Naive thymus-derived CD8-positive, alpha-beta T cell (primary cell): ENCODE data around the gene ZEB1. TPM values are rescaled to one million over a fixed set of nuclear protein-coding genes. Genes with fewer than 3 reads are reported as not detected.

ENCODE experiments used
- ATAC-seq, 2 donors: fragments of 150-1000 bp; cut with Tn5 transposase in 1 of 2; sonication (Bioruptor Pico), chemical (Tn5 transposase) in 1 of 2; 1 replicate in 1 of 2; 2 replicates in 1 of 2; pipeline ENCODE4 v1.10.0; 2021; ENCODE audit warnings: mild to moderate bottlenecking in 2 of 2, moderate library complexity in 2 of 2
- POLR2A ChIA-PET: fragments of 350-600 bp; sonication (Branson Sonifier 250); formaldehyde crosslinking; loops from one replicate; lab custom pipeline; 2021; ENCODE audit warnings: antibody characterized with exemption; lab: Charles Lee
- DNase-seq, 10 donors: peaks; one replicate each; pipeline versions ENCODE4 v3.0.0 to v3.0.0-alpha.2; 2020 to 2022
- H3K27ac Mint-ChIP-seq, 10 donors: one replicate each; pipeline ENCODE4 v1.8.0; 2020 to 2022; ENCODE audit warnings: mild to moderate bottlenecking in 10 of 10, mixed read lengths in 10 of 10, moderate library complexity in 4 of 10, inconsistent platforms in 1 of 10
- H3K27me3 Mint-ChIP-seq, 5 donors: one replicate each; pipeline ENCODE4 v1.8.0; 2021 to 2022; ENCODE audit warnings: mixed read lengths in 5 of 5
- H3K36me3 Mint-ChIP-seq, 3 donors: one replicate each; pipeline ENCODE4 v1.8.0; 2020 to 2022; ENCODE audit warnings: mixed read lengths in 3 of 3, mild to moderate bottlenecking in 2 of 3, inconsistent platforms in 1 of 3
- H3K4me1 Mint-ChIP-seq, 4 donors: one replicate each; pipeline ENCODE4 v1.8.0; 2021 to 2022; ENCODE audit warnings: mixed read lengths in 4 of 4
- H3K4me3 Mint-ChIP-seq, 10 donors: one replicate each; pipeline ENCODE4 v1.8.0; 2020 to 2022; ENCODE audit warnings: mild to moderate bottlenecking in 10 of 10, mixed read lengths in 10 of 10, moderate library complexity in 6 of 10, inconsistent platforms in 1 of 10
- H3K9me3 Mint-ChIP-seq, 9 donors: one replicate each; pipeline ENCODE4 v1.8.0; 2020 to 2022; ENCODE audit warnings: mixed read lengths in 9 of 9, mild to moderate bottlenecking in 3 of 9, inconsistent platforms in 1 of 9, moderate library complexity in 1 of 9
- polyA plus RNA-seq, 3 donors: library from polyadenylated mRNA; unstranded; fragments of 300-500 nt; fragmentation: Illumina TruSeq; gene quantifications; one replicate each; pipeline ENCODE4 v1.2.3, GENCODE V29; 2021
- total RNA-seq, 8 experiments: library from RNA in 2 of 8; stranded (reverse) in 2 of 8; gene quantifications; one replicate each; pipeline ENCODE4 v1.2.3 and lab custom pipeline; 2021 to 2026

ZEB1 gene
- total and polyA plus RNA-seq, 5 experiments from 2014 or later: 25.2 to 72.4 (median 35.6) TPM

DNA sequence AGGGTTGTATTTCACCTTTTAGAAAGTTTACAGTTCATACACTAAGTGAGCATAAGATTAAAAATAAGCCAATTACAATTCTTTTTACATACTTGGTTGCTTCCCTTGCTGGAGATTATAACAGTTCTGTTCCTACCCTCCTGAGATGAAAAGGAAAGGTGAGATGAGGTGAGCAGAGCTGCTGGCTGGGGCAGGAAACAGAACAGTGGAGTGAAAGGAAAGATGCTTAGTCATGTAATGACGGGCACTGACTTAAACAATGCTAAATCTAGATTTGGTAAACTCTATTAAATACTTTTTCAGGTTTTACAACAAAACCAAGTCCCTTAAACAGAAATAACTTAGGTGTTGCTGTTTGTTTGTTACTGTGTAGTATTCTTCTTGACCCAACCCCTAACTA lies 19.9 kb upstream of the ZEB1 start:
- Mint-ChIP-seq H3K4me1 (peaks cover 2 to 6% (median 3%) of the 10 kb centered on the region in 4 donors), H3K27me3 (peaks cover 0 to 3% (median 1%) of the 10 kb centered on the region in 5 donors), H3K36me3 (no peaks in the 10 kb centered on the region), H3K4me3 (no peak overlapping the region), H3K27ac (no peak overlapping the region), H3K9me3 (peaks cover 0 to 10% (median 0%) of the 10 kb centered on the region in 9 donors)
- ATAC-seq (peak; percentile 46 to 84), DNase-seq (peak in 3 of 10 donors; percentile 3 to 45 (median 38))
- POLR2A ChIA-PET: no interaction called here

DNA sequence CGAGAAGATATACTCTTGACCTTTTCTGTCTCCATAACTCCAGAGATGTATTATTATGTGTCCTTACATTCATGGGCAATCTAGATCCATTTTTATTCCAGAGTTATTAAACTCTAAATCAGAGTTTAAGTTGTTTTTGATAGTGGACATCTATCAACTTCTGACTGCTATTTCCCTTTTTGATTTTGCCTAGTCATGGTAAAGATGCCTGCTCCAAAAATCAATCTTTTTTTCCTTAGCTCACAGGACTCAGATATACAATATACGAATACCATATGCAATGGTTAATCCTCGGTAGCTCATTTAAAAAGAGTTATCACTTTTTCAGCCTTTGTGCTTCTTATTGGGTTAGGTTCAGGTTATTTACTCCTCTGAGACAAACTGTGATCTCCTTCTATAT lies 15.8 kb upstream of the ZEB1 start:
- Mint-ChIP-seq H3K27ac (no peak overlapping the region), H3K9me3 (peaks cover 0 to 10% (median 0%) of the 10 kb centered on the region in 9 donors), H3K4me1 (peaks cover 2 to 6% (median 3%) of the 10 kb centered on the region in 4 donors), H3K27me3 (peaks cover 0 to 8% (median 6%) of the 10 kb centered on the region in 5 donors), H3K4me3 (no peak overlapping the region), H3K36me3 (no peaks in the 10 kb centered on the region)
- POLR2A ChIA-PET: no interaction called here
- no peak for ATAC-seq
- DNase-seq: no peak

DNA sequence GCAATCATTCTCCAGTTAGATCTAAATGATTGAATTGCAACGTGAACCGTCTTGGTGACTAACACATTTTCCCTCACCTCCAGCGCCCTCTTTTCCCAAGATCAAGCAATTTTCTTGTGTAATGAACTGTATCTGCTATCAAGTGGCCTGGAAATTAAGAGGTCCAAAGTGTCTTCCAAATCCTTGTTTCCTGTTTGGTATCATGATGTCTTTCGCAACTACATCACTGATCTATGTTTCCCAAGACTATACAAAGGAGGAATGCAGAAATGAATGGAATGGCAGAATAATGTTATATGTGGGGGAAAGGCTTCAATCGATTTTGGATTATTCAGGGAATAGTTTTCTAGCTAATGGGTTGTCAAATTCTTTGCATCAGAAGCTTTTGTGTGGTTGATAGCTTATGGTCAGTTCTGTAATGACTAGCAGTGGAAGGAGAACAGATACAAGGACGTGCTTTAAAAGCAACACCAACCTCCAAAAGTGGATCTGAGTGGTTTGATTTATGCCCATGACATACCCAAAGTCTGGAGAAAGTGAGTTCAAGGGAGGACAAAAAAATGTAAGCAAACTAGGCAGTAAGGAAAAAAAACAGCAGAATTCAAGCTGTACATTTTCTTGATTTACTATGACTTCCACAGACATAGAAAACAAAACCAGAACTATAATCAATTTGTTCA lies 14.6 kb upstream of the ZEB1 start:
- no peaks in the 10 kb centered on the region for H3K4me1 Mint-ChIP-seq
- no peak overlapping the region for H3K4me3 Mint-ChIP-seq
- ATAC-seq (no peak), DNase-seq (no peak)
- H3K27ac Mint-ChIP-seq: no peak overlapping the region
- POLR2A ChIA-PET: no interaction called here
- peaks cover 0 to 10% (median 0%) of the 10 kb centered on the region in 9 donors for H3K9me3 Mint-ChIP-seq
- peaks cover 0 to 8% (median 6%) of the 10 kb centered on the region in 5 donors for H3K27me3 Mint-ChIP-seq
- H3K36me3 Mint-ChIP-seq: peaks cover 0 to under 1% (median 0%) of the 10 kb centered on the region in 3 donors

GRCh38 chr10:31313396-31313795 lies 5.6 kb upstream of the ZEB1 start:
- H3K27ac Mint-ChIP-seq: no peak overlapping the region

DNA sequence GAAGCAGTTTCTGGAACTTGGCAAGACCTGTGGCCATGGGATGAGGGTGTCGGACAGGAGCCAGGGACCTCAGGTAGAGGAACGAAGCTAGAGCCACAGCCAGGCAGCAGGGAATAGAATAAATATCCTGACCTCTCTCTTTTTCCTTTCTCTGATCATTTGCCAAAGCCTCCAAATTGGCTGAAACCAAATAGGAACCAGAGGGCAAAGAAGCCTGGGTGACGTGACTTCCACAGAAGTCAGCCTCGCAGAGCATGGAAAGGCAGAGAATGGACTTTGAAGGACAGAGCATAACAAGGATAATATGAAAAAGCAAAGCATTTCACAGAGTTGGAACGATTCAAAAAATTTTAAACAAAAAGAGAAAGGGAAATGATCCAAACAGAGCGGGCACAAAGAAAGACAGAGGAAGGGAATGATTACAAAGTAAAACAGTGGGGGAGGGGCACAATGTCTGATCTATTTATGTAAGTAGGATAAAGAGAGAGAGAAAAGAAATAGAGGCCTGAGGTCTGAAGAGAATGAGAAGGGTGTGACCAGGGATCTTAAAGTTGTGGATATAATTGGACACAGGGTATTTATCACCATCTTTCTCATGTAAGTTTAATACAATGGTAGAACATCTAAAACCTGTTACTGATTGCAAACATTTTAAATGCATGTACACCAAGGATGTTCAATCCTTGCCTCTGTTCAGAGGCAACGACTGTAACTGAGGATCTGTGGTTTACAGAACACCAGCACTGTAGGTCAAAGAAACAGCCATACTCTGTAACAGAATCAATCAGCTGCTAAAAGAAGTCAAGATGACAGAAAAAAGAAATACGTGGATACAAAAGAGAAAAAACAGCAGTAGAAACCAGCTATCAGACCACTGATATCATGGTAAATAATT lies 4.5 kb upstream of the ZEB1 start:
- Mint-ChIP-seq H3K4me1 (peaks cover 11 to 24% (median 14%) of the 10 kb centered on the region in 4 donors), H3K36me3 (peaks cover 0 to 4% (median under 1%) of the 10 kb centered on the region in 3 donors), H3K27me3 (peaks cover 0 to 2% (median 0%) of the 10 kb centered on the region in 5 donors), H3K4me3 (no peak overlapping the region), H3K9me3 (peaks cover 0 to 2% (median 0%) of the 10 kb centered on the region in 9 donors), H3K27ac (peak overlapping the region in 2 of 10 donors; percentile 9 to 18)
- ATAC-seq: no peak
- no peak for DNase-seq
- POLR2A ChIA-PET: no interaction called here

More at GRCh38 chr10:31313396-31313795, 5.6 kb upstream of the ZEB1 start:
- peaks cover 0 to 2% (median 0%) of the 10 kb centered on the region in 3 donors for H3K36me3 Mint-ChIP-seq
- no peak for DNase-seq
- POLR2A ChIA-PET: no interaction called here
- peaks cover 10 to 24% (median 14%) of the 10 kb centered on the region in 4 donors for H3K4me1 Mint-ChIP-seq
- no peak for ATAC-seq
- H3K4me3 Mint-ChIP-seq: no peak overlapping the region
- H3K9me3 Mint-ChIP-seq: no peaks in the 10 kb centered on the region
- H3K27me3 Mint-ChIP-seq: no peaks in the 10 kb centered on the region

DNA sequence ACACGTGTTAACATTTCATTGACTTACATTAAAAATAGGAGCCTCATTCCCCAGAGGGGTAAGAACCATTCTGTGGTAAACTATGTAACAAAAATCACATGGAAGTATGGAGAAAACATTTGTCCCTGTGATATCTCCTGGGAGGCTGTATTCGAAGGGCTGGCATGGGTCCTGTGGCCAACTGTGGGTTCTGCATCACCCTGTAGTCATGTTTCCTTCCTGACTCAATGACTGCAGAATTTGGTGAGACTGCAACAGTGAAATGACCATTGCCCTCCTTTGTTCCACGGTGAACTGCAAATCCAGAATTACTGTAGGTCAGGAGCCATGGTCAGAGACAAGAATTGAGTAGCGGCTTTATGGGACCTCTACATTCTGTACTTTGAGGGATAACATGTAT lies 3.6 kb upstream of the ZEB1 start:
- Mint-ChIP-seq H3K27me3 (peaks cover 0 to 2% (median 0%) of the 10 kb centered on the region in 5 donors), H3K27ac (peak overlapping the region in 1 of 10 donors; percentile 74), H3K36me3 (peaks cover 0 to 4% (median 2%) of the 10 kb centered on the region in 3 donors), H3K4me3 (no peak overlapping the region), H3K9me3 (peaks cover 0 to 2% (median 0%) of the 10 kb centered on the region in 9 donors), H3K4me1 (peaks cover 11 to 24% (median 14%) of the 10 kb centered on the region in 4 donors)
- no peak for DNase-seq
- ATAC-seq: no peak
- POLR2A ChIA-PET: no interaction called here

GRCh38 chr10:31317171-31317570 lies 1.8 kb upstream of the ZEB1 start:
- no peak for DNase-seq
- H3K4me3 Mint-ChIP-seq: peak overlapping the region in 9 of 10 donors; percentile 1 to 98 (median 63)
- H3K4me1 Mint-ChIP-seq: peaks cover 15 to 41% (median 25%) of the 10 kb centered on the region in 4 donors
- H3K36me3 Mint-ChIP-seq: peaks cover 0 to 4% (median 2%) of the 10 kb centered on the region in 3 donors
- peaks cover 0 to 2% (median 0%) of the 10 kb centered on the region in 9 donors for H3K9me3 Mint-ChIP-seq
- POLR2A ChIA-PET: interaction anchor here (3.3 kb wide), 1 partner anchor 532 kb away, joined by 20 read pairs; no protein-coding TSS in a partner anchor
- H3K27ac Mint-ChIP-seq: peak overlapping the region in 8 of 10 donors; percentile 10 to 97 (median 54)
- ATAC-seq: no peak
- peaks cover 0 to 2% (median 0%) of the 10 kb centered on the region in 5 donors for H3K27me3 Mint-ChIP-seq

- Mint-ChIP-seq H3K9me3 (peaks cover 0 to 2% (median 0%) of the 10 kb centered on the region in 9 donors), H3K4me1 (peaks cover 17 to 47% (median 31%) of the 10 kb centered on the region in 4 donors), H3K27ac (peak overlapping the region; percentile 94 to 100 (median 98)), H3K36me3 (peaks cover 0 to 4% (median 2%) of the 10 kb centered on the region in 3 donors), H3K4me3 (peak overlapping the region; percentile 85 to 99 (median 98)), H3K27me3 (peaks cover 0 to 2% (median 0%) of the 10 kb centered on the region in 5 donors)
- DNase-seq: peak in 3 of 10 donors; percentile 57 to 82 (median 70)
- ATAC-seq: no peak
- POLR2A ChIA-PET: interaction anchor here (1.1 to 3.3 kb wide), 3 partner anchors 286 to 533 kb away, joined by 3 to 20 read pairs (median 5); partner anchors contain the start of gene ZNF438
Measured at GRCh38 chr10:31317652-31318381, 1.2 kb upstream of the ZEB1 start.

GRCh38 chr10:31318382-31318853 lies 598 bp upstream of the ZEB1 start:
- peak in 6 of 10 donors; percentile 57 to 76 (median 68) for DNase-seq
- Mint-ChIP-seq H3K4me3 (peak overlapping the region; percentile 85 to 99 (median 98)), H3K4me1 (peaks cover 17 to 51% (median 34%) of the 10 kb centered on the region in 4 donors), H3K27ac (peak overlapping the region; percentile 94 to 100 (median 98)), H3K27me3 (peaks cover 0 to 2% (median 0%) of the 10 kb centered on the region in 5 donors), H3K9me3 (peaks cover 0 to 2% (median 0%) of the 10 kb centered on the region in 9 donors), H3K36me3 (peaks cover 0 to 4% (median 2%) of the 10 kb centered on the region in 3 donors)
- peak; percentile 34 to 46 for ATAC-seq
- POLR2A ChIA-PET: interaction anchor here (0.7 to 3.3 kb wide), 4 partner anchors 287 to 533 kb away, joined by 3 to 20 read pairs (median 4); partner anchors contain the start of gene ZNF438

DNA sequence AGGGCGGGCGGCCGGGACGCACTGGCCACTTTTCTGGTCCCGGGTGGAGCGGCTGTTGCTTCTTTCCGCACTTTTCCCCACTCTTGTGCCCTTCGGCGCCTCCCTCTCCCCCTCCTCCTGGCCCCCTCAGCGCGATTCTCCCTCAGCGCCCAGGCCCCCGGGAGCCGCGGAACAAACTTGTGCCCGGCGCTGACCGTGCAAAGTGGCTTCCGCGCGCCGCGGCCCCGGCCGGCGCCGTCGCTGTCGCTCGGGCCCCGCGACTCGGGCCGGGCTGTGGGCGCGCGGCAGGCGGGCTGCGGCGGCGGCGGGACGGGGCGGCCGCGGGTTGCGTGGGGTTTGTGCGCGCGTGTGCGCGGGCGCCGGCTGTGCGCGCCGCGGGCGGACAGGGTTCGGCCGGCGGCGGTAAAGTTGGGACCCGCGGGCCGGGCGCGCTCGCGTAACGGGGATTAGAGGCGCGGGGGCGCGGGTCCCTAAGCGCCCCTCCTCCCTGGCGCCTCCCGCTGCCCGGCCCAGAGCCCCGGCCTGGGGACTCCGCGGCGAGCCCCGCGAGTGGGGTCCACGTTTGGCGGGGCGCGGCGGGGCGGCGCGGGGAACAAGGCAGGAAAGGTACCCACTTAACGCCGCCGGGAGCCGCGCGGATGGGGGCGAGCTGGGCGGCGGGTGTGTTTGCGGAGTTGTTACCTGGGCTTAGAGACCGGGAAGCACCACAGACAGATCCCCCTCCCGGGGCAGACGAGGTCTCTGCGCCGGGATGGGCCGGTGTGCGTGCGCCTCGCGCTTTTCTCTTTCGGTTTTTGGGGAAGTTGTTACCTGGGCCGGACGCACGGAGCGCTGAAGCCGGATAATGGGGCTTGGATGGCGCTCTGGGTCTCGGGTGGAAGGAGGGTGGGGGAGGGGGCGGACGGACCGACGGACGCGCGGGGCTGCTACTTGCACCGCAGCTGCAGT lies 860 bp downstream of the ZEB1 start:
- POLR2A ChIA-PET: interaction anchor here (1.5 to 3.3 kb wide), 2 partner anchors 441 to 535 kb away, joined by 3 to 20 read pairs; no protein-coding TSS in a partner anchor
- peak overlapping the region; percentile 85 to 99 (median 98) for H3K4me3 Mint-ChIP-seq
- H3K27ac Mint-ChIP-seq: peak overlapping the region; percentile 88 to 100 (median 98)
- H3K27me3 Mint-ChIP-seq: peaks cover 0 to 2% (median 0%) of the 10 kb centered on the region in 5 donors
- H3K36me3 Mint-ChIP-seq: peaks cover 0 to 4% (median 2%) of the 10 kb centered on the region in 3 donors
- H3K9me3 Mint-ChIP-seq: peaks cover 0 to 2% (median 0%) of the 10 kb centered on the region in 9 donors
- peak; percentile 31 to 73 (median 50) for DNase-seq
- ATAC-seq: peak; percentile 2 to 5
- peaks cover 20 to 55% (median 42%) of the 10 kb centered on the region in 4 donors for H3K4me1 Mint-ChIP-seq
